ENCODE measurements around the gene LBHD2. TPM values are rescaled to one million over a fixed set of nuclear protein-coding genes. Genes with fewer than 3 reads are reported as not detected.

Gene LBHD2
- total RNA-seq, 1 experiment from 2014 or later, result not detected

DNA sequence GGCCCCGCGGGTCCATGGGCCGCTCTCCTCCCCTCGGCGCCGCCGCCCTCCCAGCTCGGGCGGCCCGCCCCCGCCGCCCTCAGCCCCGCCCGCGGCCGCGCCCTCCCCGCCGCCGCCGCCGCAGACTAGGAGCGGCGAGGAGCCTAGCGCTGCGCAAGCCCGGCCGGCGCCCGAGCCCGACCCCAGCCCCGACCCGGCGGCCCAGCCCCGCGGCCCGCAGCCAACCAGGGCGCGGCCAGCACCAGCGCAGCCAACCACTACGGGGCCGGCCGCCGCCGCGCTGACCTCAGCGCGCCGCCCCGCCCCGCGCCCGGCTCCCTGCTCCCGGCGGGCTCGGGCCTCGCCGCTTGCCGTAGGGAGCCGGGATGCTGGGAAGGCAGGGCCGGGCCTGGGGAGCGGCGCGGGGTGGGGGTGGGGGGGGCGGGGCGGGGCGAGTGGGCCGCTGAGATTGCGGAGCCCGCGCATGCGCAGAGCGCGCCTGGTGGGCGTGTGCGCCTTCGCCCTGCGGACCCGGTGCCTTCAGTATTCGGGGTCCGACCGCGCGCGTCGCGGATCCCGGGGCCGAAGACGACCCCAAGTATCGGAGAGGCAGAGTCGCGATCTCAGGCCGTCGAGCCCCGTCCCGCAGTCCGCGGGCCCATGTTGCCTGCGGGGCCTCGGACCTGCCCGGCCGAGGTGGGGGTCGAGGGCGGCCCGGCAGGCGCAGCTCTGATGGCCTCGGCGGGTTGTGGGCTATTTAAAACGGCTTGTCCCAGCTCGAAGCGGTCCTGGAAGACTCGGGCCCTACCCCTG, 26.4 kb upstream of the LBHD2 start, which contains the start of gene CDC42BPB (continued):
- TF ChIP-seq, protein P1, sequence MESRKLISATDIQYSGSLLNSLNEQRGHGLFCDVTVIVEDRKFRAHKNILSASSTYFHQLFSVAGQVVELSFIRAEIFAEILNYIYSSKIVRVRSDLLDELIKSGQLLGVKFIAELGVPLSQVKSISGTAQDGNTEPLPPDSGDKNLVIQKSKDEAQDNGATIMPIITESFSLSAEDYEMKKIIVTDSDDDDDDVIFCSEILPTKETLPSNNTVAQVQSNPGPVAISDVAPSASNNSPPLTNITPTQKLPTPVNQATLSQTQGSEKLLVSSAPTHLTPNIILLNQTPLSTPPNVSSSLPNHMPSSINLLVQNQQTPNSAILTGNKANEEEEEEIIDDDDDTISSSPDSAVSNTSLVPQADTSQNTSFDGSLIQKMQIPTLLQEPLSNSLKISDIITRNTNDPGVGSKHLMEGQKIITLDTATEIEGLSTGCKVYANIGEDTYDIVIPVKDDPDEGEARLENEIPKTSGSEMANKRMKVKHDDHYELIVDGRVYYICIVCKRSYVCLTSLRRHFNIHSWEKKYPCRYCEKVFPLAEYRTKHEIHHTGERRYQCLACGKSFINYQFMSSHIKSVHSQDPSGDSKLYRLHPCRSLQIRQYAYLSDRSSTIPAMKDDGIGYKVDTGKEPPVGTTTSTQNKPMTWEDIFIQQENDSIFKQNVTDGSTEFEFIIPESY (IDR thresholded peaks at IDR 0.05; ENCODE audit: extremely low read depth, insufficient replicate concordance, low read length), result peak; percentile 50
- no peak for TF ChIP-seq RAD21 (IDR thresholded peaks at IDR 0.05; ENCODE audit: low read depth)

DNA sequence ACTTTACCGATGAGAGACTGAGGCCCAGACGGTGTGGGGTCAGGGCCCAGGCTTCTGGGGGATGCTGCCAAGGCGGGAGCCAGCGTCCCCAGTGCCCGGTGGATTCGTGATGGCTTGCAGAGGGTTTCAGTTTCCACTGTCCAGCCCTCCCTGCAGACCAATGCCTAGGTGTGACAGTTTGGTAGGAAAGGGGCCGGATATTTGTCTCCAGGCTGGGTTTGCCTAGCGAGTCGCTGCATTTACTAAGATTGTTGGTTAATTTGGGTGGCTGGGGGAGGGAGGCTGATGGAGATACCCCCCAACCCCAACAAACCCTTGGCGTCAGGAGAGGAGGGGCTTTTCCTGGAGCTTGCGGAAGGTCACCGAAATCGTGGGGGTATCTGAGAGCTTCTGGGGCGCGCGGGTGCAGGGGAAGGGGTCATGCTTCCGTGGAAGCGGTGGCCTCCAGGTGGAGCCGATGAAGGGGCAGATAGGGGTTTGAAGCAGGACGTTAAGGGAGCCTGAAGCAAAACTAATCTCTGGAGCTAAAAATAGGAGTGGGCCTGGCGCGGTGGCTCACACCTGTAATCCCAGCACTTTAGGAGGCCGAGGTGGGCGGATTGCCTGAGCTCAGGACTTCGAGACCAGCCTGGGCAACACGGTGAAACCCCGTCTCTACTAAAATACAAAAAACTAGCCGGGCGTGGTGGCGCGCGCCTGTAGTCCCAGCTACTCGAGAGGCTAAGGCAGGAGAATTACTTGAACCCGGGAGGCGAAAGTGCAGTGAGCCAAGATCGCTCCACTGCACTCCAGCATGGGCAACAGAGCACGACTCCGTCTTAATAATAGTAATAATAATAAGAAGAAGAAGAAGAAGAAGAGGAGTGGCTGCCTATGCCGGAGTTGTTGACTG, 25.6 kb upstream of the LBHD2 start:
- CTCF ChIA-PET, result no interaction called here
- Histone ChIP-seq H3K9me3 (ENCODE audit: control insufficient read depth in 1 of 2, insufficient read depth in 1 of 2, low read depth in 1 of 2, low read length in 2 of 2) (no peaks in the 10 kb centered on the region), H3K27me3 (ENCODE audit: insufficient read depth, low read length) (no peaks in the 10 kb centered on the region), H3K4me2 (ENCODE audit: low read length) (peak overlapping the region; percentile 97), H3K4me1 (ENCODE audit: control insufficient read depth in 1 of 2, insufficient read depth in 2 of 2, low read length in 2 of 2) (peaks cover 9 to 26% of the 10 kb centered on the region in 2 experiments; a peak in 3 of 4 replicates), H3K79me2 (ENCODE audit: insufficient read depth, low read length) (peaks cover 28% of the 10 kb centered on the region), H3K9ac (ENCODE audit: low read length) (peak overlapping the region; percentile 79), H2AFZ (ENCODE audit: low read depth, low read length, poor library complexity, severe bottlenecking) (no peak overlapping the region), H3K27ac (ENCODE audit: low read depth, low read length) (peak overlapping the region; percentile 79), H3K9me2 (ENCODE audit: insufficient read depth) (no peaks in the 10 kb centered on the region), H3K36me3 (ENCODE audit: control insufficient read depth in 1 of 2, insufficient read depth in 2 of 2, low read length in 2 of 2) (0 out of 4 replicates have a peak, but pooled peaks cover 0 to 3% of the 10 kb centered on the region in 2 experiments), H4K20me1 (ENCODE audit: insufficient read depth) (no peaks in the 10 kb centered on the region; the same call in 1 of the 2 replicates), H3K4me3 (replicated peaks in 1 of 2; ENCODE audit: low read depth in 1 of 2, low read length in 2 of 2) (peak overlapping the region; percentile 65 to 78)
- intact Hi-C loops (cut with micrococcal nuclease), result no loop called here
- TF ChIP-seq SIN3A (IDR thresholded peaks at IDR 0.05; ENCODE audit: low read depth) (no peak), CEBPB (IDR thresholded peaks at IDR 0.05; ENCODE audit: low read depth) (no peak), FOSL1 (IDR thresholded peaks at IDR 0.05; ENCODE audit: low read depth) (no peak), CTCF (IDR thresholded peaks at IDR 0.05 in 2 of 3, conservative IDR thresholded peaks at IDR 0.05 in 1 of 3; ENCODE audit: borderline replicate concordance in 1 of 3, insufficient read depth in 1 of 3, low read depth in 2 of 3, low read length in 2 of 3) (no peak), TCF7L2 (IDR thresholded peaks at IDR 0.05; ENCODE audit: borderline replicate concordance, extremely low read depth, insufficient read depth, insufficient read length) (no peak), ZNF274 (IDR thresholded peaks at IDR 0.05; ENCODE audit: low read depth, low read length) (no peak), POLR2AphosphoS5 (IDR thresholded peaks at IDR 0.05; ENCODE audit: low read depth, low read length) (no peak), YY1 (IDR thresholded peaks at IDR 0.05; ENCODE audit: extremely low read depth, insufficient replicate concordance, low read depth, low read length) (no peak)
- TF ChIP-seq, protein P2, sequence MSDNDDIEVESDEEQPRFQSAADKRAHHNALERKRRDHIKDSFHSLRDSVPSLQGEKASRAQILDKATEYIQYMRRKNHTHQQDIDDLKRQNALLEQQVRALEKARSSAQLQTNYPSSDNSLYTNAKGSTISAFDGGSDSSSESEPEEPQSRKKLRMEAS (IDR thresholded peaks at IDR 0.05), result no peak
- TF ChIP-seq, protein P3, sequence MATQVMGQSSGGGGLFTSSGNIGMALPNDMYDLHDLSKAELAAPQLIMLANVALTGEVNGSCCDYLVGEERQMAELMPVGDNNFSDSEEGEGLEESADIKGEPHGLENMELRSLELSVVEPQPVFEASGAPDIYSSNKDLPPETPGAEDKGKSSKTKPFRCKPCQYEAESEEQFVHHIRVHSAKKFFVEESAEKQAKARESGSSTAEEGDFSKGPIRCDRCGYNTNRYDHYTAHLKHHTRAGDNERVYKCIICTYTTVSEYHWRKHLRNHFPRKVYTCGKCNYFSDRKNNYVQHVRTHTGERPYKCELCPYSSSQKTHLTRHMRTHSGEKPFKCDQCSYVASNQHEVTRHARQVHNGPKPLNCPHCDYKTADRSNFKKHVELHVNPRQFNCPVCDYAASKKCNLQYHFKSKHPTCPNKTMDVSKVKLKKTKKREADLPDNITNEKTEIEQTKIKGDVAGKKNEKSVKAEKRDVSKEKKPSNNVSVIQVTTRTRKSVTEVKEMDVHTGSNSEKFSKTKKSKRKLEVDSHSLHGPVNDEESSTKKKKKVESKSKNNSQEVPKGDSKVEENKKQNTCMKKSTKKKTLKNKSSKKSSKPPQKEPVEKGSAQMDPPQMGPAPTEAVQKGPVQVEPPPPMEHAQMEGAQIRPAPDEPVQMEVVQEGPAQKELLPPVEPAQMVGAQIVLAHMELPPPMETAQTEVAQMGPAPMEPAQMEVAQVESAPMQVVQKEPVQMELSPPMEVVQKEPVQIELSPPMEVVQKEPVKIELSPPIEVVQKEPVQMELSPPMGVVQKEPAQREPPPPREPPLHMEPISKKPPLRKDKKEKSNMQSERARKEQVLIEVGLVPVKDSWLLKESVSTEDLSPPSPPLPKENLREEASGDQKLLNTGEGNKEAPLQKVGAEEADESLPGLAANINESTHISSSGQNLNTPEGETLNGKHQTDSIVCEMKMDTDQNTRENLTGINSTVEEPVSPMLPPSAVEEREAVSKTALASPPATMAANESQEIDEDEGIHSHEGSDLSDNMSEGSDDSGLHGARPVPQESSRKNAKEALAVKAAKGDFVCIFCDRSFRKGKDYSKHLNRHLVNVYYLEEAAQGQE (IDR thresholded peaks at IDR 0.05; ENCODE audit: low read depth), result no peak
- RAD21 ChIA-PET (ENCODE audit: low non-redundant PET in 1 of 2, low total read pairs in 2 of 2, uncharacterized antibody in 2 of 2, unreplicated experiment in 2 of 2), result no interaction called here
- no peak for DNase-seq (ENCODE audit: low read depth, low spot score)
- BruUV-seq (replicated peaks), result TSS peak; percentile 58
- POLR2A ChIA-PET, result no interaction called here
- ATAC-seq, result no peak; the same call in 1 of the 2 replicates
